Activated CD4-positive, alpha-beta T cell treated with anti-CD3 and anti-CD28 coated beads, Interleukin-2, Interleukin-4, amounts not matched to agents 100 ng/mL and 50 ng/mL, durations not matched to agents 16 hours and 8 hours (primary cell): ENCODE measurements around the gene SLC13A1.
"Not testable (repeated sequence)": the region's sequence is repeated elsewhere in the genome, so short reads cannot be mapped to it uniquely, and the experiment has no call there.

Experiments used
- DNase-seq: peaks from one replicate; pipeline ENCODE4 v3.0.0-alpha.2; 2020; ENCODE audit warnings: low spot score

Gene SLC13A1

GRCh38 chr7:123199883-123200282 lies at the start of gene SLC13A1:
TSS of gene SLC13A1 (minus strand) at chr7:123199969. CDS start at chr7:123199946, 23 bp downstream.
- DNase-seq, result no peak

- no peak for DNase-seq
Measured at GRCh38 chr7:123244768-123245167, 45.0 kb upstream of the SLC13A1 start.

- DNase-seq, result no peak
Measured at GRCh38 chr7:123242467-123243092, 42.8 kb upstream of the SLC13A1 start.

- no peak for DNase-seq
Measured at GRCh38 chr7:123241809-123242208, 42.0 kb upstream of the SLC13A1 start.

GRCh38 chr7:123231021-123232000 lies 31.5 kb upstream of the SLC13A1 start:
- DNase-seq, result no peak

- DNase-seq, result no peak
Measured at GRCh38 chr7:123230603-123231002, 30.8 kb upstream of the SLC13A1 start.

- no peak for DNase-seq
Measured at GRCh38 chr7:123230147-123230546, 30.4 kb upstream of the SLC13A1 start.

GRCh38 chr7:123229426-123229825 lies 29.7 kb upstream of the SLC13A1 start:
- DNase-seq, result no peak

GRCh38 chr7:123227666-123228065 lies 27.9 kb upstream of the SLC13A1 start:
- not testable (repeated sequence) for DNase-seq

GRCh38 chr7:123220396-123220795 lies 20.6 kb upstream of the SLC13A1 start:
- DNase-seq, result no peak

GRCh38 chr7:123218866-123219265 lies 19.1 kb upstream of the SLC13A1 start:
- DNase-seq, result no peak

- DNase-seq, result no peak
Measured at GRCh38 chr7:123216825-123217224, 17.1 kb upstream of the SLC13A1 start.

- DNase-seq, result no peak
Measured at GRCh38 chr7:123215350-123215749, 15.6 kb upstream of the SLC13A1 start.

GRCh38 chr7:123211545-123211944 lies 11.8 kb upstream of the SLC13A1 start:
- DNase-seq, result no peak

- no peak for DNase-seq
Measured at GRCh38 chr7:123210986-123211385, 11.2 kb upstream of the SLC13A1 start.

- DNase-seq, result no peak
Measured at GRCh38 chr7:123209786-123210185, 10.0 kb upstream of the SLC13A1 start.

- no peak for DNase-seq
Measured at GRCh38 chr7:123208793-123209192, 9.0 kb upstream of the SLC13A1 start.

- no peak for DNase-seq
Measured at GRCh38 chr7:123204206-123204835, 4.6 kb upstream of the SLC13A1 start.

- no peak for DNase-seq
Measured at GRCh38 chr7:123201901-123202300, 2.1 kb upstream of the SLC13A1 start.

- DNase-seq, result no peak
Measured at GRCh38 chr7:123198668-123199652, 809 bp downstream of the SLC13A1 start.

- no peak for DNase-seq
Measured at GRCh38 chr7:123198111-123198510, 1.7 kb downstream of the SLC13A1 start.

- DNase-seq, result no peak
Measured at GRCh38 chr7:123193235-123193634, 6.5 kb downstream of the SLC13A1 start.
